GM12875 (cell line): ENCODE results near the gene POMP.

ENCODE experiments used
- H3K4me3 ChIP-seq: one replicate; pipeline ENCODE4 v1.5.1; 2011; ENCODE audit warnings: low read depth, low read length, control low read depth
- CTCF ChIP-seq: IDR thresholded peaks from 2 replicates; pipeline ENCODE4 v1.5.1; 2011; ENCODE audit warnings: low read depth, mild to moderate bottlenecking, control low read depth, inconsistent platforms, low read length, moderate library complexity, borderline replicate concordance; ENCODE audit not compliant: insufficient read depth

POMP gene

DNA sequence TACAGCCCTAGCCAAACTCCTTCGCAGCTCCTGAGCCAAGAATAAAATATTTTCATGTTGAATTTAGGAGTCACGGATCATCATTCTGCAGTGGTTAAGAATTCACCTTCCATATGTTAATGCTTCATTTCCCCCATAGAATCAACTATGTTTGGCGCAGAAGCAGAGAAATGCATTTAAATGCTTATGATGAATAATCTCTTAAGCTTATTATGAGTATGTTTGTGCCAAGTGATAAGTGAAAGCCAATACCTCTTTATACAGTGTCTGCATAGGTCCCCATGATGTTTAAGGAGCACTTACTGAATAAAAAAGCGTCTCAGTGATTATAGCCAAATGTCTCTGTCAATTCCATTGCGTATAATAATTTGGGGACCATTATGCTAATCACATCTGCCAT is 32.7 kb upstream of the POMP start:
- no peak for TF ChIP-seq CTCF
- H3K4me3 ChIP-seq = no peak overlapping the region

DNA sequence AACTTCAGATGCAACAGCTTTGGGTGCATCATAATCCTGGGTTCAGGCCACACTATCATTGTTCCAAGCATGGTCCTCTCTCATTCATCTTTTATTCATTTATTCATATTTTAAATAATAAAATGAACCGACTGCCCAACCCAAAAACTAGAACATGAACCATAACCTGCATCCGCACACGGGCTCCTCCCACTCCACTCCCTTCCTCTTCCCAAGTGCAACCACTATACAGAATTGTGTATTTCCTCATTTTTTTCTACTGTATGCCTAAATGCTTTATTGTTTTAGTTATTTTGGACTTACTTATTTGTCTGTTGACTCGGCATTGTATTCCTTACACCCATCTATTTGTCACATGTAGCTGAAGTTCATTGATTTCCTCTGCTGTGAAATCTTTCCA is 30.7 kb upstream of the POMP start:
- no peak overlapping the region for H3K4me3 ChIP-seq
- no peak for TF ChIP-seq CTCF

GRCh38 chr13:28630869-28631268 is 28.1 kb upstream of the POMP start:
- no peak for TF ChIP-seq CTCF
- no peak overlapping the region for H3K4me3 ChIP-seq

DNA sequence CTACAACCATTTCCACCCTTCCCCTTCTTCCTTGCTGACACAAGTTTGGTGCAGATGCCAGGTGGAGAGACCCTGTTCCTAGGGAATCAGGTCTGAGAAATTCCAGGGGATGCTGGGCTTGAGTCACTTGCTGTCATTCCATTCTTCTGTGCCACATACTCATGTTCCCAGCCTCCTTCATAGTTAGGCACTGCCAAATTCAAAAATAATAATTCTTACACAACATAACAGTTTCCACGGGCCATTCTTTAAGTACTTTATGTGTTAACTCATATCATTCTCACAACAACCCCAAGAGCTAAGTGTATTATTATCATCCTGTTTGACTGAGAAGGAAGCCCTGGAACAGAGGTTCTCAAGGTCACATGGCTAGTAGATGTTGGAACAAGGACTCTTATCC is 27.1 kb upstream of the POMP start:
- no peak for TF ChIP-seq CTCF
- H3K4me3 ChIP-seq = no peak overlapping the region

DNA sequence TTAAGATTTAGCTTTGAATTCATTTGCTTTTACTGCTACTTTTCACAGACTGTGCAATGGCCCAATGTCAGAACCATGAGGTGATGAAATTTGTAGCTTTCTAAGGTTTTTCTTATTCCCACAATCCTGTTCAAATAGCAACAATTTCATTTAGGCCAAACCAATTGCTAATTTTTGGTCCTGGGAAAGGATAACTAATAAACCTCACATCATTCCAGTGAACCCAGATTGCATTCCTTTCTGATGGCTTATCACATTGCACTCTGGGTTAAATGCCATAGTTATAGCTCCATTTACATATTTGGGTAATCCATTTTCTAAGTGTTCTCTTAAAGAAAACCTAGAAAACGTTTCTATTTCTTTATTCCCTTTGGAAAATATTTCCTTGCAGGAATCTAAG is 22.9 kb upstream of the POMP start:
- TF ChIP-seq CTCF = no peak

DNA sequence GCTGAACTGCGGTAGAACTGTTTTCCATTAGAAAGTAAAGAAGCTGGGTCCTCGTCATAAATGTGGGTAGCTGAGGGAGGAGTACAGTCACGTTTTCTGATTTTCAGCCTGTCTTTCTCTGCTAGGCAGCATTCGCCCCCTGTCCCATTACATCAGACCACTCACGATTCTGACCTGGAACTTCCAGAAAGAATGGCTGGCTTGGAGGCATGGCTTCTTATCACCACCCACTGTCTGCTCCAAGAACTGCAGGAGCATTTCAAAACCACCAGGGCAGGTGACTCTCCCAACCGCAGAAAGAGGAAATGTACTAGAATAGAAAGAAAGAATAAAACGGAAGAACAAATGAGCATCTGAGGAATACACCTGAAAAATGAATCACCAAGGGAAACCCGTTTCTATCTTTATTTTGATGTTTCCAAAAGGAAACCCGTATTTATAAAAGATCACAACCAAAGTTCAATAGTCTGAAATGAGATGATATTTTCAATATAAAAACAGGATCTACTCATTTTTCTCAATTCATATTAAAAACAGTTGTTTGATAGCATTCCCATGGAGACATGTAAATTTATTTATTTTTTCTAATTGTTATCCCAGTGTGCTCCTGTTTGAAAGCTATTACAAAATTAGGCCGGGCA is 22.1 kb upstream of the POMP start:
- H3K4me3 ChIP-seq = no peak overlapping the region
- TF ChIP-seq CTCF = peak; percentile 77

More for the DNA sequence above, 22.9 kb upstream of the POMP start:
- H3K4me3 ChIP-seq = no peak overlapping the region

DNA sequence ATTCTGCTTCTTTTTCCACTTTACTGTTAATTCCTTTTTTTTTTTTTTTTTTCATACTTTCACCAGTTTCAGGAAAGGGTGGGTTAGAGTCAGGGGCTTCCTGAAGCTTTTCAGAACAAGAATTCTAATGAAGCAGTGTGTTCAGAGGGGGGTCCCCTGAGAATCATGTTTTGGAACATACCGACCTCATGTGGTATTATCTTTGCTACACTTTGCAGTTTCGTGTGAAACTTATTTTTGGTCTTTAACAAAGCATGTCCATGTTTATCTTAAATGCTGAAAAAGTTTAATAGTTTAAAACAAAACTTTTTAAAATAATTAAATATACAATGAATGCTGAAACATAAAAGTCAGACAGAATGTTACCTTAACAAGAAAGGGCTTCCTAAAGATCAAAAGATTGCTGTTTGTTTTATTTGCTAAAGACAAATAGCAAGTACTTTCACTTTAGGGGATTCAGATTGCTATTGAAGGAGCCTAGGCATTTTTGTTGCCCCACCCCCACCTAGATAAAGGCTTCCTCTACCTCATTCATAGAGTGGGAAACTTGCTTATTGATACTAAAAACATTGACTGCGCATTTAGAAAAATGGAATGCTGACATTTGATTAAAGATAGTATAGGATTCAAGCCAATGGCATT is 21.1 kb upstream of the POMP start:
- H3K4me3 ChIP-seq = no peak overlapping the region
- TF ChIP-seq CTCF = no peak
